SK-N-SH (cell line): ENCODE data around the gene APRT. TPM values are rescaled to one million over a fixed set of nuclear protein-coding genes. Genes with fewer than 3 reads are reported as not detected.

Experiments
- CTCF ChIA-PET: fragments of 300-600, 350-600 bp; formaldehyde crosslinking; extraction: SDS; loops from one replicate; lab custom pipeline; 2021; lab: Yijun Ruan, JAX
- POLR2A ChIA-PET: fragments of 350-600 bp; sonication (Branson Sonifier 250); formaldehyde crosslinking; extraction: SDS; loops from one replicate; lab custom pipeline; 2020; ENCODE audit warnings: antibody characterized with exemption, inconsistent platforms; lab: Yijun Ruan, JAX
- DNase-seq: peaks from one replicate; pipeline ENCODE4 v3.0.0; 2012
- H2AFZ ChIP-seq: fragments of 200-600 bp; sonication (generic); 2 replicates; pipeline ENCODE4 v1.8.1; 2016; ENCODE audit warnings: antibody characterized with exemption, mild to moderate bottlenecking, low read depth
- H3F3A ChIP-seq: fragments of 200-600 bp; sonication (generic); replicated peaks from 2 replicates; pipeline ENCODE3; 2016; ENCODE audit warnings: antibody characterized with exemption, mild to moderate bottlenecking; ENCODE audit not compliant: insufficient read depth
- H3K27ac ChIP-seq, 2 experiments: fragments of 200-500 bp in 1 of 2; fragments of 200-600 bp in 1 of 2; sonication (Bioruptor generic) in 1 of 2; sonication (generic), shearing (Covaris generic) in 1 of 2; 2 replicates each; pipeline versions ENCODE4 v1.5.1 to v1.6.1; 2014 to 2016; ENCODE audit warnings: low read depth in 2 of 2, inconsistent platforms in 1 of 2, low read length in 1 of 2, mild to moderate bottlenecking in 1 of 2, mixed read lengths in 1 of 2
- H3K27me3 ChIP-seq: fragments of 200-600 bp; sonication (generic), shearing (Covaris generic); 2 replicates; pipeline ENCODE4 v1.6.1; 2016; ENCODE audit warnings: mixed run types; ENCODE audit not compliant: insufficient read depth
- H3K36me3 ChIP-seq, 2 experiments: fragments of 200-500 bp in 1 of 2; fragments of 200-600 bp in 1 of 2; sonication (Bioruptor generic) in 1 of 2; sonication (generic) in 1 of 2; replicated peaks in 1 of 2; 2 replicates each; pipeline versions ENCODE3 to v1.5.1; 2014 to 2016; ENCODE audit warnings: low read length in 1 of 2, mild to moderate bottlenecking in 1 of 2; ENCODE audit not compliant: insufficient read depth in 2 of 2, control insufficient read depth in 1 of 2
- H3K4me1 ChIP-seq, 2 experiments: fragments of 200-500 bp in 1 of 2; fragments of 200-600 bp in 1 of 2; sonication (Bioruptor generic) in 1 of 2; sonication (generic), shearing (Covaris generic) in 1 of 2; 2 replicates each; pipeline versions ENCODE4 v1.5.1 to v1.6.1; 2014 to 2016; ENCODE audit warnings: low read depth in 1 of 2, low read length in 1 of 2, mixed run types in 1 of 2; ENCODE audit not compliant: insufficient read depth in 2 of 2, control insufficient read depth in 1 of 2
- H3K4me2 ChIP-seq: fragments of 200-600 bp; sonication (generic), shearing (Covaris generic); 2 replicates; pipeline ENCODE4 v1.6.1; 2017; ENCODE audit warnings: mixed run types
- H3K4me3 ChIP-seq, 2 experiments: fragments of 200-500 bp in 1 of 2; fragments of 200-600 bp in 1 of 2; sonication (Bioruptor generic) in 1 of 2; sonication (generic), shearing (Covaris generic) in 1 of 2; 2 replicates each; pipeline versions ENCODE4 v1.5.1 to v1.8.1; 2014 to 2016; ENCODE audit warnings: low read depth in 2 of 2, inconsistent platforms in 1 of 2, low read length in 1 of 2, mild to moderate bottlenecking in 1 of 2, mixed read lengths in 1 of 2, moderate library complexity in 1 of 2
- H3K79me2 ChIP-seq: fragments of 200-600 bp; sonication (generic); 2 replicates; pipeline ENCODE4 v1.8.1; 2017; ENCODE audit warnings: mild to moderate bottlenecking; ENCODE audit not compliant: insufficient read depth
- H3K9ac ChIP-seq: fragments of 200-600 bp; sonication (generic); 2 replicates; pipeline ENCODE4 v1.6.1; 2017; ENCODE audit warnings: mixed run types
- H3K9me2 ChIP-seq: fragments of 200-600 bp; sonication (generic); 2 replicates; pipeline ENCODE4 v1.6.1; 2017; ENCODE audit warnings: mixed run types
- H3K9me3 ChIP-seq: fragments of 200-600 bp; sonication (generic); 2 replicates; pipeline ENCODE4 v1.6.1; 2017; ENCODE audit warnings: mixed run types, mild to moderate bottlenecking, moderate library complexity
- H4K20me1 ChIP-seq: fragments of 200-600 bp; sonication (generic); 2 replicates; pipeline ENCODE4 v1.6.1; 2017; ENCODE audit warnings: mild to moderate bottlenecking, mixed run types; ENCODE audit not compliant: insufficient read depth
- CHD2 ChIP-seq: fragments of 150-350 bp; IDR thresholded peaks from 2 replicates; pipeline ENCODE4 v1.6.1; 2018; ENCODE audit warnings: low read length; ENCODE audit not compliant: partially characterized antibody
- EP300 ChIP-seq, 2 experiments: IDR thresholded peaks; 2 replicates each; pipeline versions ENCODE4 v1.4.0 to v1.6.1; 2012; ENCODE audit warnings: borderline replicate concordance in 1 of 2, low read depth in 1 of 2, low read length in 1 of 2
- NFIC ChIP-seq: IDR thresholded peaks from 2 replicates; pipeline ENCODE4 v1.4.0; 2012; ENCODE audit warnings: borderline replicate concordance
- RCOR1 ChIP-seq: fragments of 150-350 bp; IDR thresholded peaks from 2 replicates; pipeline ENCODE4 v1.6.1; 2017; ENCODE audit warnings: antibody characterized with exemption, low read length
- RFX5 ChIP-seq: IDR thresholded peaks from 2 replicates; pipeline ENCODE4 v1.6.1; 2012; ENCODE audit warnings: mild to moderate bottlenecking, improper control_type of control experiment, low read length
- RXRA ChIP-seq: IDR thresholded peaks from 2 replicates; pipeline ENCODE4 v1.4.0; 2012; ENCODE audit warnings: low read depth, mild to moderate bottlenecking, borderline replicate concordance
- SMC3 ChIP-seq: IDR thresholded peaks from 2 replicates; pipeline ENCODE4 v1.6.1; 2012; ENCODE audit warnings: low read depth, low read length, improper control_type of control experiment
- TCF12 ChIP-seq: IDR thresholded peaks from 2 replicates; pipeline ENCODE4 v1.4.0; 2012
- ZBTB33 ChIP-seq: IDR thresholded peaks from 2 replicates; pipeline ENCODE4 v1.4.0; 2012; ENCODE audit warnings: low read depth, borderline replicate concordance
- WGBS: methylation state at CpG from one replicate; pipeline ENCODE4 v1.1.6; 2017; ENCODE audit warnings: low lambda C conversion rate; 5-methylcytosine and 5-hydroxymethylcytosine counted together
- polyA plus RNA-seq, 3 experiments: library from polyadenylated mRNA; depleted of rRNA; stranded (reverse); fragments of >200 nt; gene quantifications; 2 replicates each; pipeline ENCODE4 v1.2.3, GENCODE V29; 2012
- TF ChIP-seq, protein P1 (sequence below): fragments of 150-350 bp; IDR thresholded peaks from 2 replicates; pipeline ENCODE4 v1.6.1; 2017; ENCODE audit warnings: antibody characterized with exemption, low read length, low read depth, borderline replicate concordance
- TF ChIP-seq, protein P2 (sequence below): fragments of 200-600 bp; sonication (generic); IDR thresholded peaks from 2 replicates; pipeline ENCODE4 v1.6.1; 2017; ENCODE audit warnings: antibody characterized with exemption, mild to moderate bottlenecking, moderate library complexity

The APRT gene
- polyA plus RNA-seq, 1 of the 3 experiments (the other 2 are of a cell fraction) = 192 TPM

- 20% methylated on average over 1 of the region's 10 CpGs for WGBS
- ChIA-PET POLR2A (no interaction called here), CTCF (interaction anchor here (0.6 to 9.1 kb wide), 25 partner anchors 9 to 402 kb away, joined by 3 to 82 read pairs (median 5); partner anchors contain the start of genes CDH15, GALNS, TRAPPC2L and ZNF778)
- Histone ChIP-seq H4K20me1 (peaks cover 9% of the 10 kb centered on the region; the same call in 1 of the 2 replicates), H3K4me3 (no peak overlapping the region), H3F3A (peaks cover 13% of the 10 kb centered on the region), H3K27me3 (no peaks in the 10 kb centered on the region), H3K9me3 (no peaks in the 10 kb centered on the region), H3K79me2 (peaks cover 9% of the 10 kb centered on the region), H3K4me1 (peaks cover 6 to 21% of the 10 kb centered on the region in 2 experiments; a peak in 2 of 4 replicates)
- DNase-seq = no peak
- no peak for TF ChIP-seq TCF12
- TF ChIP-seq SMC3 = no peak
- TF ChIP-seq ZBTB33 = no peak
- TF ChIP-seq EP300 (IDR thresholded peaks at IDR 0.05; ENCODE audit: borderline replicate concordance in 1 of 2, low read depth in 1 of 2, low read length in 1 of 2) = no peak
- TF ChIP-seq RCOR1 = no peak
- TF ChIP-seq, protein P1, sequence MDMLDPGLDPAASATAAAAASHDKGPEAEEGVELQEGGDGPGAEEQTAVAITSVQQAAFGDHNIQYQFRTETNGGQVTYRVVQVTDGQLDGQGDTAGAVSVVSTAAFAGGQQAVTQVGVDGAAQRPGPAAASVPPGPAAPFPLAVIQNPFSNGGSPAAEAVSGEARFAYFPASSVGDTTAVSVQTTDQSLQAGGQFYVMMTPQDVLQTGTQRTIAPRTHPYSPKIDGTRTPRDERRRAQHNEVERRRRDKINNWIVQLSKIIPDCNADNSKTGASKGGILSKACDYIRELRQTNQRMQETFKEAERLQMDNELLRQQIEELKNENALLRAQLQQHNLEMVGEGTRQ = no peak
- TF ChIP-seq, protein P2, sequence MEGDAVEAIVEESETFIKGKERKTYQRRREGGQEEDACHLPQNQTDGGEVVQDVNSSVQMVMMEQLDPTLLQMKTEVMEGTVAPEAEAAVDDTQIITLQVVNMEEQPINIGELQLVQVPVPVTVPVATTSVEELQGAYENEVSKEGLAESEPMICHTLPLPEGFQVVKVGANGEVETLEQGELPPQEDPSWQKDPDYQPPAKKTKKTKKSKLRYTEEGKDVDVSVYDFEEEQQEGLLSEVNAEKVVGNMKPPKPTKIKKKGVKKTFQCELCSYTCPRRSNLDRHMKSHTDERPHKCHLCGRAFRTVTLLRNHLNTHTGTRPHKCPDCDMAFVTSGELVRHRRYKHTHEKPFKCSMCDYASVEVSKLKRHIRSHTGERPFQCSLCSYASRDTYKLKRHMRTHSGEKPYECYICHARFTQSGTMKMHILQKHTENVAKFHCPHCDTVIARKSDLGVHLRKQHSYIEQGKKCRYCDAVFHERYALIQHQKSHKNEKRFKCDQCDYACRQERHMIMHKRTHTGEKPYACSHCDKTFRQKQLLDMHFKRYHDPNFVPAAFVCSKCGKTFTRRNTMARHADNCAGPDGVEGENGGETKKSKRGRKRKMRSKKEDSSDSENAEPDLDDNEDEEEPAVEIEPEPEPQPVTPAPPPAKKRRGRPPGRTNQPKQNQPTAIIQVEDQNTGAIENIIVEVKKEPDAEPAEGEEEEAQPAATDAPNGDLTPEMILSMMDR = no peak
- TF ChIP-seq RFX5 = no peak
- no peak for TF ChIP-seq NFIC
- no peak for TF ChIP-seq RXRA
- TF ChIP-seq, all 33 proteins: peak for 0
- no peaks in the 10 kb centered on the region for H3K9me2 ChIP-seq
- H3K27ac ChIP-seq = no peak overlapping the region
- no peak overlapping the region for H2AFZ ChIP-seq
- no peak overlapping the region for H3K4me2 ChIP-seq
- no peaks in the 10 kb centered on the region for H3K36me3 ChIP-seq
- no peak overlapping the region for H3K9ac ChIP-seq
Measured at GRCh38 chr16:88815227-88815626, 3.5 kb upstream of the APRT start.

- no peak overlapping the region for H3K9ac ChIP-seq
- no peak overlapping the region for H2AFZ ChIP-seq
- H4K20me1 ChIP-seq = peaks cover 19% of the 10 kb centered on the region
- no peaks in the 10 kb centered on the region for H3K9me2 ChIP-seq
- peaks cover 10 to 29% of the 10 kb centered on the region in 2 experiments; a peak in 2 of 4 replicates for H3K4me1 ChIP-seq
- H3K4me3 ChIP-seq = no peak overlapping the region
- H3K27me3 ChIP-seq = no peaks in the 10 kb centered on the region
- TF ChIP-seq TCF12 = no peak
- TF ChIP-seq CHD2 = no peak
- TF ChIP-seq, protein P2 = no peak
- CTCF ChIA-PET = interaction anchor here (0.6 to 9.1 kb wide), 6 partner anchors 43 to 400 kb away, joined by 3 to 82 read pairs (median 4); partner anchors contain the start of genes CDH15, GALNS and TRAPPC2L
- no peak overlapping the region for H3K4me2 ChIP-seq
- POLR2A ChIA-PET = no interaction called here
- no peak overlapping the region for H3K27ac ChIP-seq
- 90% methylated on average over 10 of the region's 13 CpGs for WGBS
- peaks cover 0 to 8% of the 10 kb centered on the region in 2 experiments for H3K36me3 ChIP-seq
- H3F3A ChIP-seq = peaks cover 20% of the 10 kb centered on the region
- H3K9me3 ChIP-seq = no peaks in the 10 kb centered on the region
- peaks cover 14% of the 10 kb centered on the region for H3K79me2 ChIP-seq
- no peak for DNase-seq
Measured at GRCh38 chr16:88814144-88814502, 2.4 kb upstream of the APRT start.
